IMR-90 (cell line): ENCODE results near the gene SLC6A20. TPM values are rescaled to one million over a fixed set of nuclear protein-coding genes. Genes with fewer than 3 reads are reported as not detected.

Experiments used
- ATAC-seq: fragments of 200-7000 bp; cut with Tn5 transposase; 2 replicates; pipeline ENCODE4 v1.9.1; 2020; ENCODE audit warnings: low read depth, mild to moderate bottlenecking, moderate library complexity
- BruUV-seq: library from RNA; stranded (reverse); fragments of 400-500 nt; replicated peaks from 2 replicates; lab custom pipeline; 2021; lab: Mats Ljungman, UMichigan
- CTCF ChIA-PET: fragments of 300-600 bp; formaldehyde crosslinking; extraction: SDS; loops from one replicate; lab custom pipeline; 2021; ENCODE audit warnings: antibody characterized with exemption; lab: Yijun Ruan, JAX
- POLR2A ChIA-PET: fragments of 300-600 bp; sonication (Branson Sonifier 250); formaldehyde crosslinking; loops from one replicate; lab custom pipeline; 2022; ENCODE audit warnings: antibody characterized with exemption; ENCODE audit not compliant: unreplicated experiment; lab: Charles Lee
- DNase-seq: peaks from one replicate; pipeline ENCODE4 v3.0.0; 2013
- H2AFZ ChIP-seq: replicated peaks from 2 replicates; pipeline ENCODE3; 2013; ENCODE audit warnings: low read length, mild to moderate bottlenecking; ENCODE audit not compliant: poor library complexity
- H2AK5ac ChIP-seq: 2 replicates; pipeline ENCODE4 v1.6.1; 2013; ENCODE audit warnings: low read depth, low read length, inconsistent platforms
- H2AK9ac ChIP-seq: replicated peaks from 2 replicates; pipeline ENCODE3; 2013; ENCODE audit warnings: mild to moderate bottlenecking, low read depth, low read length, moderate library complexity; ENCODE audit not compliant: poor library complexity
- H2BK120ac ChIP-seq: 2 replicates; pipeline ENCODE4 v1.6.1; 2013; ENCODE audit warnings: low read depth, low read length, inconsistent platforms
- H2BK15ac ChIP-seq: 3 replicates; pipeline ENCODE4 v1.6.1; 2013; ENCODE audit warnings: low read depth, low read length, inconsistent platforms
- H2BK20ac ChIP-seq: 2 replicates; pipeline ENCODE4 v1.6.1; 2013; ENCODE audit warnings: low read depth, mild to moderate bottlenecking, inconsistent platforms, low read length, moderate library complexity
- H2BK5ac ChIP-seq: 2 replicates; pipeline ENCODE4 v1.6.1; 2013; ENCODE audit warnings: mild to moderate bottlenecking, low read depth, low read length, inconsistent platforms; ENCODE audit not compliant: poor library complexity, severe bottlenecking
- H3K14ac ChIP-seq: replicated peaks from 2 replicates; pipeline ENCODE4 v1.6.1; 2013; ENCODE audit warnings: low read depth, low read length, inconsistent platforms
- H3K18ac ChIP-seq: 2 replicates; pipeline ENCODE4 v1.6.1; 2013; ENCODE audit warnings: low read depth, low read length, control low read depth
- H3K23ac ChIP-seq: 2 replicates; pipeline ENCODE4 v1.6.1; 2013; ENCODE audit warnings: low read depth, low read length, inconsistent platforms
- H3K27ac ChIP-seq: 2 replicates; pipeline ENCODE4 v1.5.1; 2013; ENCODE audit warnings: mild to moderate bottlenecking, control low read depth, low read length; ENCODE audit not compliant: insufficient read depth
- H3K27me3 ChIP-seq: 2 replicates; pipeline ENCODE4 v1.6.1; 2013; ENCODE audit warnings: low read length; ENCODE audit not compliant: control insufficient read depth, insufficient read depth
- H3K36me3 ChIP-seq: 2 replicates; pipeline ENCODE4 v1.6.1; 2013; ENCODE audit warnings: low read length, mixed read lengths; ENCODE audit not compliant: control insufficient read depth, insufficient read depth
- H3K4ac ChIP-seq: 2 replicates; pipeline ENCODE4 v1.6.1; 2013; ENCODE audit warnings: low read depth, low read length, inconsistent platforms
- H3K4me1 ChIP-seq: 2 replicates; pipeline ENCODE4 v1.6.1; 2013; ENCODE audit warnings: low read length, mixed read lengths; ENCODE audit not compliant: control insufficient read depth, insufficient read depth
- H3K4me2 ChIP-seq: 2 replicates; pipeline ENCODE4 v1.6.1; 2013; ENCODE audit warnings: low read depth, mild to moderate bottlenecking, control low read depth, low read length, moderate library complexity
- H3K4me3 ChIP-seq: 2 replicates; pipeline ENCODE4 v1.5.1; 2013; ENCODE audit warnings: low read depth, mild to moderate bottlenecking, control low read depth, low read length, moderate library complexity; ENCODE audit not compliant: insufficient read depth
- H3K56ac ChIP-seq: 2 replicates; pipeline ENCODE4 v1.6.1; 2013; ENCODE audit warnings: low read length, inconsistent platforms; ENCODE audit not compliant: insufficient read depth; ENCODE audit errors: extremely low read depth
- H3K79me1 ChIP-seq, 2 experiments: 2 replicates each; pipeline ENCODE4 v1.6.1; 2013; ENCODE audit warnings: low read length in 2 of 2, inconsistent platforms in 1 of 2, low read depth in 1 of 2
- H3K9ac ChIP-seq: 2 replicates; pipeline ENCODE4 v1.6.1; 2013; ENCODE audit warnings: low read depth, low read length, control low read depth
- H3K9me1 ChIP-seq: 2 replicates; pipeline ENCODE4 v1.6.1; 2013; ENCODE audit warnings: low read length, inconsistent platforms; ENCODE audit not compliant: insufficient read depth
- H3K9me3 ChIP-seq: 2 replicates; pipeline ENCODE4 v1.6.1; 2013; ENCODE audit warnings: low read length; ENCODE audit not compliant: control insufficient read depth, insufficient read depth
- H4K20me1 ChIP-seq: 2 replicates; pipeline ENCODE4 v1.6.1; 2013; ENCODE audit warnings: low read length, inconsistent platforms; ENCODE audit not compliant: insufficient read depth
- H4K5ac ChIP-seq: 2 replicates; pipeline ENCODE4 v1.6.1; 2013; ENCODE audit warnings: mild to moderate bottlenecking, low read depth, low read length, control low read depth
- H4K8ac ChIP-seq, 2 experiments: 2 replicates each; pipeline ENCODE4 v1.6.1; 2013; ENCODE audit warnings: low read depth in 2 of 2, low read length in 2 of 2, control low read depth in 1 of 2, inconsistent platforms in 1 of 2
- H4K91ac ChIP-seq: 2 replicates; pipeline ENCODE4 v1.6.1; 2013; ENCODE audit warnings: low read depth, low read length, inconsistent platforms; ENCODE audit not compliant: insufficient read depth
- BHLHE40 ChIP-seq: fragments of 150-350 bp; IDR thresholded peaks from 2 replicates; pipeline ENCODE4 v1.6.1; 2016; ENCODE audit warnings: mild to moderate bottlenecking, low read depth, low read length
- CEBPB ChIP-seq: IDR thresholded peaks from 2 replicates; pipeline ENCODE4 v1.6.1; 2012; ENCODE audit warnings: low read depth, low read length, improper control_type of control experiment
- CHD1 ChIP-seq: IDR thresholded peaks from 2 replicates; pipeline ENCODE4 v1.6.1; 2012; ENCODE audit warnings: low read depth, low read length, improper control_type of control experiment
- CTCF ChIP-seq: conservative IDR thresholded peaks from 2 replicates; pipeline ENCODE4 v1.5.1; 2012; ENCODE audit warnings: mild to moderate bottlenecking, low read depth, low read length, improper control_type of control experiment
- ELK1 ChIP-seq: fragments of 150-350 bp; IDR thresholded peaks from 2 replicates; pipeline ENCODE4 v1.6.1; 2016; ENCODE audit warnings: low read depth, mild to moderate bottlenecking, low read length, moderate library complexity, borderline replicate concordance
- FOS ChIP-seq: fragments of 150-350 bp; IDR thresholded peaks from 2 replicates; pipeline ENCODE4 v1.6.1; 2016; ENCODE audit warnings: low read depth, low read length
- MAFK ChIP-seq: IDR thresholded peaks from 2 replicates; pipeline ENCODE4 v1.6.1; 2012; ENCODE audit warnings: low read depth, low read length, improper control_type of control experiment
- MAZ ChIP-seq: IDR thresholded peaks from 2 replicates; pipeline ENCODE4 v1.6.1; 2012; ENCODE audit warnings: low read depth, mild to moderate bottlenecking, low read length, improper control_type of control experiment, moderate library complexity, borderline replicate concordance
- MXI1 ChIP-seq: IDR thresholded peaks from 2 replicates; pipeline ENCODE4 v1.6.1; 2012; ENCODE audit warnings: low read depth, mild to moderate bottlenecking, low read length, moderate library complexity, borderline replicate concordance
- NFE2L2 ChIP-seq: fragments of 150-350 bp; IDR thresholded peaks from 2 replicates; pipeline ENCODE4 v1.6.1; 2016; ENCODE audit warnings: low read depth, mild to moderate bottlenecking, low read length
- RAD21 ChIP-seq: IDR thresholded peaks from 2 replicates; pipeline ENCODE4 v1.6.1; 2012; ENCODE audit warnings: low read length, improper control_type of control experiment
- RCOR1 ChIP-seq: IDR thresholded peaks from 2 replicates; pipeline ENCODE4 v1.6.1; 2012; ENCODE audit warnings: mild to moderate bottlenecking, low read length, improper control_type of control experiment; ENCODE audit not compliant: insufficient replicate concordance
- RFX5 ChIP-seq: IDR thresholded peaks from 2 replicates; pipeline ENCODE4 v1.8.0; 2012; ENCODE audit warnings: low read depth, mild to moderate bottlenecking, low read length, moderate library complexity
- SMC3 ChIP-seq: fragments of 150-350 bp; IDR thresholded peaks from 2 replicates; pipeline ENCODE4 v1.6.1; 2016; ENCODE audit warnings: low read depth, mild to moderate bottlenecking, antibody characterized with exemption, low read length, moderate library complexity
- USF2 ChIP-seq: fragments of 150-350 bp; IDR thresholded peaks from 2 replicates; pipeline ENCODE4 v1.6.1; 2017; ENCODE audit warnings: mild to moderate bottlenecking, antibody characterized with exemption, low read length, low read depth
- WGBS, 2 experiments: methylation state at CpG; one replicate each; pipeline versions ENCODE4 v1.1.5 to v1.1.7; 2013; ENCODE audit warnings: missing lambda C conversion rate in 2 of 2; ENCODE audit not compliant: insufficient read length in 1 of 2; ENCODE audit errors: extremely low coverage in 2 of 2; 5-methylcytosine and 5-hydroxymethylcytosine counted together
- dilution Hi-C: fragments of 300-500 bp; cut with HindIII; formaldehyde crosslinking; loops from one replicate; pipeline ENCODE4 v1.14.3; 2018; ENCODE audit warnings: low sequenced_read_pairs; ENCODE audit not compliant: unreplicated experiment
- in situ Hi-C: fragments of 300-500 bp; cut with MboI; formaldehyde crosslinking; loops from 3 replicates; pipeline ENCODE4 v1.14.3; 2019; ENCODE audit warnings: low sequenced_read_pairs, inconsistent platforms, mixed read lengths
- intact Hi-C: fragments of 100-400 bp; cut with micrococcal nuclease; formaldehyde crosslinking; loops from 2 replicates; pipeline ENCODE4 v1.10.0; 2022
- polyA plus RNA-seq, 3 experiments: library from polyadenylated mRNA; depleted of rRNA; stranded (reverse); fragments of >200 nt; gene quantifications; 2 replicates each; pipeline ENCODE4 v1.2.3, GENCODE V29; 2012; ENCODE audit warnings: low replicate concordance in 1 of 3
- total RNA-seq: library from RNA; depleted of rRNA; stranded (reverse); fragments of >200 nt; gene quantifications from 2 replicates; pipeline ENCODE4 v1.2.3, GENCODE V29; 2012

The SLC6A20 gene
- total and polyA plus RNA-seq, 2 of the 4 experiments (the other 2 are of a cell fraction): not detected

GRCh38 chr3:45749880-45750279, 46.5 kb downstream of the SLC6A20 start:
- Histone ChIP-seq H2BK15ac (no peak overlapping the region), H3K79me1 (no peaks in the 10 kb centered on the region), H2BK120ac (no peak overlapping the region), H3K4me2 (no peak overlapping the region), H4K5ac (no peak overlapping the region), H3K36me3 (peaks cover 24% of the 10 kb centered on the region), H2AFZ (no peak overlapping the region), H3K9ac (no peak overlapping the region), H3K4me3 (no peak overlapping the region), H3K4ac (no peak overlapping the region), H3K23ac (no peak overlapping the region), H4K8ac (no peak overlapping the region), H3K56ac (no peak overlapping the region), H2AK5ac (no peak overlapping the region), H2AK9ac (no peak overlapping the region), H4K20me1 (no peaks in the 10 kb centered on the region), H4K91ac (no peak overlapping the region), H3K27ac (no peak overlapping the region), H3K27me3 (no peaks in the 10 kb centered on the region), H3K4me1 (no peaks in the 10 kb centered on the region), H3K9me3 (no peaks in the 10 kb centered on the region), H3K14ac (no peak overlapping the region), H2BK20ac (no peak overlapping the region), H3K18ac (no peak overlapping the region), H2BK5ac (no peak overlapping the region), H3K9me1 (peaks cover 3% of the 10 kb centered on the region; the same call in 1 of the 2 replicates)
- CTCF ChIA-PET: interaction anchor here (1.3 kb wide), 1 partner anchor 179 kb away, joined by 4 read pairs; no protein-coding TSS in a partner anchor
- BruUV-seq: no TSS peak
- intact Hi-C loops: no loop called here
- no peak for DNase-seq
- POLR2A ChIA-PET: no interaction called here
- dilution Hi-C loops: no loop called here
- in situ Hi-C loops: no loop called here
- TF ChIP-seq MAZ (no peak), ELK1 (no peak), FOS (no peak), CHD1 (no peak), MAFK (no peak), NFE2L2 (no peak), RFX5 (no peak), SMC3 (no peak), MXI1 (no peak), USF2 (no peak), RCOR1 (no peak), RAD21 (no peak), BHLHE40 (no peak), CEBPB (no peak), CTCF (no peak)
- no peak for ATAC-seq
- no CpG with 5 or more reads among the region's 4 CpGs for WGBS, 2 experiments
